WI38 (cell line): ENCODE results near the gene EIF3K.
A peak's percentile ranks its signal among the peaks of the same experiment; 100 is the strongest.
"Not testable (repeated sequence)": the region's sequence is repeated elsewhere in the genome, so short reads cannot be mapped to it uniquely, and the experiment has no call there.

Source experiments
- H3K4me3 ChIP-seq: 2 replicates; pipeline ENCODE4 v1.5.1; 2011; ENCODE audit warnings: low read depth, mild to moderate bottlenecking, control low read depth, low read length
- CTCF ChIP-seq: IDR thresholded peaks from 2 replicates; pipeline ENCODE4 v1.5.1; 2012; ENCODE audit warnings: low read depth, mild to moderate bottlenecking, control low read depth, low read length

EIF3K gene

GRCh38 chr19:38619361-38620174 lies 580 bp downstream of the EIF3K start:
- peak overlapping the region; percentile 100 for H3K4me3 ChIP-seq
- 0 out of 2 replicates have a peak, but pooled peaks have one; percentile 4 for TF ChIP-seq CTCF

GRCh38 chr19:38624822-38625221 lies 5.8 kb downstream of the EIF3K start:
- TF ChIP-seq CTCF, result no peak
- no peak overlapping the region for H3K4me3 ChIP-seq

- no peak for TF ChIP-seq CTCF
- no peak overlapping the region for H3K4me3 ChIP-seq
These were observed 7.4 kb downstream of the EIF3K start for GRCh38 chr19:38626401-38626800.

GRCh38 chr19:38629568-38629967 lies 10.6 kb downstream of the EIF3K start:
- H3K4me3 ChIP-seq, result no peak overlapping the region
- TF ChIP-seq CTCF, result no peak

GRCh38 chr19:38631301-38631700 lies 12.3 kb downstream of the EIF3K start:
- not testable (repeated sequence) for H3K4me3 ChIP-seq

- not testable (repeated sequence) for H3K4me3 ChIP-seq
These were observed 13.0 kb downstream of the EIF3K start for GRCh38 chr19:38631811-38632475.

GRCh38 chr19:38632476-38633213 lies 13.7 kb downstream of the EIF3K start:
- no peak for TF ChIP-seq CTCF
- no peak overlapping the region for H3K4me3 ChIP-seq
